OCI-M2 (cell line): ENCODE measurements around the gene PSMB5.
"Not testable (repeated sequence)": the region's sequence is repeated elsewhere in the genome, so short reads cannot be mapped to it uniquely, and the experiment has no call there.

ENCODE experiments used
- DNase-seq: peaks from one replicate; lab custom pipeline; 2025; ENCODE audit not compliant: unreplicated experiment; lab: John Stamatoyannopoulos, UW

The PSMB5 gene

GRCh38 chr14:23017091-23017490, 17.6 kb downstream of the PSMB5 start:
- no peak for DNase-seq

- no peak for DNase-seq
These were observed 19.1 kb downstream of the PSMB5 start for GRCh38 chr14:23015618-23016017.

DNA sequence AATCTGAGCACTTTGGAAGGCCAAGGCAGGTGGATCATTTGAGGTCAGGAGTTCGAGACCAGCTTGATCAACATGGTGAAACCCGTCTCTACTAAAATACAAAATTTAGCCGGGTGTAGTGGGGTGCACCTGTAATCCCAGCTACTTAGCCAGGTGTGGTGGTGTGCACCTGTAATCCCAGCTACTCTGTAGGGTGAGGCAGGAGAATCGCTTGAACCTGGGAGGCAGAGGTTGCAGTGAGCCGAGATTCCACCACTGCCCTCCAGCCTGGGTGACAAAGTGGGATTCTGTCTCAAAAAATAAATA, 21.0 kb downstream of the PSMB5 start:
- DNase-seq, result not testable (repeated sequence)

DNA sequence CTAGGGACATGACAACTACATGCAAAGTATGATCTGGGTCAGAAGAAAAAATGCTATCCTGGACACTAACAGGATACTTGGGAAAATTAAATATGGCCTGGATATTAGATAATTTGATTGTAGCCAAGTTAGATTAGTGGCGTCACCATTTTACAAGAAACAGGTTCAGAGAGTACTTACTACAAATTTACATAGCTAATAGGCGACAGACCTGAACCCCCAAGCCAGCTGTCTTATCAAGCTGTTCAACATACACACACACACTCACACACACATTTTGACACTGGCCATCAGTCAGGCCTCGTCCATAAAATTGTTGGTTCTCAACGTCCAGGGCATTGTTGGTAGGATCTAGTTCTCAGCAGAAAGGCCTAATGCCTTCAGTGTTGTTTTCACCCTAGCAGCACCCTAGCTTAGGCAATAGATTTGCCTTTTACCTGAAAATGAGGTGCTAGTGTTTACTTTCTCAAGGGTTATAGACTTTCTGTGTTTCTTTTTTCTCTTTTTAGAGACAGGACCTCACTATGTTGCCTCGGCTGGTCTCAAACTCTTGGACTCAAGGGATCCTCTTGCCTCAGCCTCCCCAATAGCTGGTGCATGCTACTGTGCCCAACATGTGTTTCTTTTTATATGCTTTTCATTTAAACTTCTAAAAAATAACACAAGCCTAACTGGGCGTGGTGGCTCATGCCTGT, 21.5 kb downstream of the PSMB5 start:
- DNase-seq, result no peak

DNA sequence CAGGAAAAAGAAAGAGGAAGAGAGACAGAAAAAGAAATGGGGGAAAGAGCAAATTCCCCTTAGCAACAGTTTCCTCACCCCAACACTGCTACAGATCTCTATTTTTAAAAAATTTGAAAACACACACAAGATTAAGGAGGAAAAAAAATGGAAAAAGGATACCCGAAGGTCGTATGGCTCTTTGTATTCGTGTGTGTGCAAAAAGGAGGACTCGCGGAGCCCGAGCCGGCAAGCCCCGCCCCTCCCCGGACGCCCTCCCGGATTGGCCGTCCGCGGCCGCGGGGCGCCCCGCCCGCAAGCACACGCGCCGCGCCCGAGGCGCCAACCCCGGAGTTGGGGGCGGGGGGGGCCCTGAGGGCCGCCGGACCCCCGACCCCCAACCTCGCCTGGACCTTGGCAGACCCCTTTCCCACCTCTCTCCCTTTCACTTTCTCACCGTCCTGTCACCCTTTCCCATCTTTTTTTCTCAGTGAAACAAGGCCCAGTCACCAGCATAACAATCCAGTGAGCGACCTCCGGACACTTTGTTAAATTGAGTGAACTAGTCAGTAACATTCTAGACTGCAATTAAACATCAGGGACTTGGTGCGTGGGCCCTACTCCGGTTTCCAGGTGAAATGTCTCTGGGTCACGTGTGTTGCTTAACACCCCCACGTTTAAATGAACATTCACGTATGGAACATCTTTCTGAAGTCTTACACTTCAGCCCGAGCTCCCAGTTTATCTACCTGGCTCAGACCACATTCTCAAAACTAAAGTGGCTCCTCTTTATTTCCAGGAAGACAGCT, 24.6 kb downstream of the PSMB5 start, which contains the start of gene C14orf93:
Gene C14orf93, minus strand, starts transcription at position 205 of the 788 bp plus-strand sequence. CDS start 11,120 bp downstream, outside the sequence.
- DNase-seq, result no peak

- DNase-seq, result no peak
These were observed 25.2 kb downstream of the PSMB5 start for GRCh38 chr14:23009483-23009938.

DNA sequence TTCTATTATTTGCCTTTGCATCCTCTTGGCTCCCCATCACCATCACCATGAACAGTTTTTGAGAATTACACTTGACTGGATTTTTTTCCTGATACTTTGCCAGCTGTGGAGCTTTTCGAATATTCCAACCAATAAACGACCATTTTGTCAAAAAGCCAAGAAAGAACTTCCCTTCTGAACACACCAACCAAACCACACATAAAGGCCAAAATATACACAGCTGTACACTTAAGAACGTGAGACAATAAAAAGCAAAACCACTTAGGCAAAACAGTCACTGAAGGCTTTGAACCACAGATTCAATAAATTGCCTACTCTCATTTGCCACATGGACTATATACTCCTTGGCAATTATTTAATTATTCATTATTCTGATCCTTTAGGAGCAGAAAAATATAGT, 25.9 kb downstream of the PSMB5 start:
- no peak for DNase-seq

- peak; percentile 81 for DNase-seq
These were observed 27.9 kb downstream of the PSMB5 start for GRCh38 chr14:23006544-23007419.

DNA sequence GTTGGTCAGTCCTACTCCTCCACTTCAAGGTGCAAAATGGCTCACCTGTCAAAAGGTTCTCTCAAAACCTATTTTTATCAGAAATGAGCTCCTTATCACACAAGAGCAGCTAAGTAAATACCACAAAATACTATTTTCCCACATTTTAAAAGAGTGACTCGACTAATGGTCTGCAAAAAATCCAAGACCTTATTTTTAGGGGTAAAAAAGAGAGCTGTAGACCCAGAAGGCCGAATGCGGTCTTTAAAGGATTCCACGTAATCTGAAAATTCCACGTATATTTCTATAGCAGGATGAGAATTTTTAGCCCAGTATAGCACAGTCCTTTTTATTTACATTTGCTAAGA, 28.5 kb downstream of the PSMB5 start:
- no peak for DNase-seq

DNA sequence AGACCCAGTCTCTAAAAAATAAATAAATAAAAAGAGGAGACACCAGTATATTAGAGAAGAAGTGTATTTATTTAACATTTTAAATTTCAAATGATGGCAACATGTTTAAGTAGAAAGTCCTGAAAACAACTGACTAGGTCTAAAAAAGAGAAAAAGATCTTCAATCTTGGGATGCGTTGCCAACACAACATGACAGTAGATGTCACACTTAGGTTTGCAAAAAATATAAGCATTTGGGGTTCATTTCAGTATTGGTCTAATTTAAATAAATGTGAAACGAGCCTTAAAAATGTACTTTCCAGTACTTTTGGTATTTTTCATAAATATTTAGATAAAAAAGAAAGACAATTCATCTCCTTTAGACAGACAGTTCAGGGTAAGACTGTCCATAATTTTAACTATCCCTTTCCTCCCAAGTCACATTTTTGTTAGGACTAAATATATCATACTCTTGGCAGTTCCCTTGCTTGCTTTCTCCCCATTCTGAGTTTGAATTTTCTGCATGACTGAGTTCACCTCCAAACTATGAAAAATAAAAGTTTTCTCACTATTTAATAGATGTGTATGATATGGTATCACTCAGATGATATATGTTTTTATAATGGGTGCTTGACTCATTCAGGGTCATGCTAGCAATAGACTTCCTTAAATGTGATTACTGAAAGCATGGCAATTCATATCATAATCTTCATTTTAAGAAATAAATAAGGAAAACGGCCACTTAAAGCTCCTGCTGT, 29.1 kb downstream of the PSMB5 start:
- DNase-seq, result no peak

DNA sequence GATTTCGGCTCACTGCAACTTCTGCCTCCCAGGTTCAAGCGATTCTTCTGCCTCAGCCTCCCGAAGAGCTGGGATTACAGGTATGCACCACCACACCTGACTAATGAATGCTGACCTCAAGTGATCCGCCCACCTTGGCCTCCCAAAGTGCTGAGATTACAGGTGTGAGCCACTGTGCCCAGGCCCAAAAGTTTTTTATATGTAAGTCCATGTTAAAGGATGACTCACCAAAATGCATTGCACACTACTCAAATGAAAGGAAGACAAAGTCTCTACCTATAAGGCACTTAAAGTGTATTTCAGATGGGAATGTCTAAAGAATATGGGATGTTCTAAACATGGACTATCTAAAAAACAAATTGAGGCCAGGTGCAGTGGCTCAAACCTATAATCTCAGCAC, 30.4 kb downstream of the PSMB5 start:
- DNase-seq, result not testable (repeated sequence)

DNA sequence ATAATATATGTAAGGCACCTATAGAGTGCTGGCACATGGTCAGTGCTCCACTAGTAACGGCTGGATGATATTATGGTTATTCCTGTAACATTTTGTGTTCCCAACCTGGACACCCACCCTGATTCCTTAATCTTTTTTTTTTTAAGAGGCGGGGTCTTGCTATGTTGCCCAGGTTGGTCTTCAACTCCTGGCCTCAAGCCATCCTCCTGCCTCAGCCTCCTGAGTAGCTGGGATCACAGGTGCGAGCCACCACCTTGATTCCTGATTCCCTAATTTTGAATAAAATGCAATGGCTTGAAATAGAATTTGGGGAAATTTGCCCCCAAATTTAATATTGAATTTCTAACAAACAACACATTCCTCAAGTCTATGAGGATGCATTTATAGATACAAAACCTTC, 32.1 kb downstream of the PSMB5 start:
- no peak for DNase-seq

DNA sequence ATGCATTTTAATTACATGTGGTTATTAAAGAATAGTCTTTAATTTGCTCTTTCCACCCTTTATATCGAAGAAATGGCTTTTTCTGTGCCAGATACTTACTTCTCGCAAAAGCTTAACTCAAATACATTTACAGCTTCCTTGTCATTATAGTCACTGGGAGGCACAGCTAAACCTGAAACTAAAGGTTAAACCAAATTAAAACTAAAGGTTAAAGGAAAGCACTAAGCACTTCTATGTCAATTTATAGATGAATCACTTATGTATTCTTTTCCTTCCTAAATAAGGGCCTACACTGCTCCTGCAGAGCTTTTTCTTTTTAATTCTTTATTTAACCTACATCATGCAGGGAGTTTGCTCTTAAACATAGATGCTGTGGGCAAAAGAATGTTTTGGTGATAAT, 33.8 kb downstream of the PSMB5 start:
- DNase-seq, result no peak

- no peak for DNase-seq
These were observed 36.2 kb downstream of the PSMB5 start for GRCh38 chr14:22998329-22999012.

GRCh38 chr14:22997676-22998323, 36.9 kb downstream of the PSMB5 start:
- DNase-seq, result no peak

GRCh38 chr14:22996768-22997654, 37.7 kb downstream of the PSMB5 start:
- DNase-seq, result no peak

DNA sequence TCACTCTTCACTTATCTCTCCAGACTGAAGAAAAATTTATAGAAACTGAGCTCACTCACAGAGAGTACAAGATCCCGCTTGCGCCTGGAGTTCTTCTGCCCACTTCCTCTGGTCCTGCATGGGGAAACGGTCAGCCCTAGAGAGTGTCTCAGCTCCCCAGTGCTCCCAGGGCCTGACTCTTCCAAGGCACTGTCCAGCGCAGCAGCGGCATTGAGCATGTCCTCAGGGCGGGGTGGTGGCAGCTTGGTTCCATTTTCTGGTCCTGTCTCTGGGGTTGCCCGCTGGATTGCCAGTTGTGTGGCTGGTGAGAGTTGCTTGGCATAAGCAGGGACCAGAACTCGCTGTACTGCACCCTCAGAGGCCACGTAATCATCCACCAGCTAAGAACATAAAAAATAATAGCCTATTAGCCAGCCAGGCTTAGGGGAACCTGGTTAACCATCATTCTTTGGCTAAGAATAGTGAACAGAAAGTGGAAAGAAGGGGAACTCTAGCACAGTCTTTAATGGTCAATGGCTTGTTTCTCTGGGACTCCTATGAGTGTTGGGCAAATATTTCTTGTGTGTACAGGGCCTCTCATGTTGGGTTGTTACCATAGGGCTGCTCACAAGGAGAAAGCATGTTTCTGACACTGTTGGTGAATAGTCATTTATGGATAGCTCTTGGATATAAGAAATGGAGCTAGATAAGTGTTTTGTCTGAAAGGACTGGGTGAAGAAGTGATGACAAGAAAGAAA, 38.6 kb downstream of the PSMB5 start:
- DNase-seq, result no peak

DNA sequence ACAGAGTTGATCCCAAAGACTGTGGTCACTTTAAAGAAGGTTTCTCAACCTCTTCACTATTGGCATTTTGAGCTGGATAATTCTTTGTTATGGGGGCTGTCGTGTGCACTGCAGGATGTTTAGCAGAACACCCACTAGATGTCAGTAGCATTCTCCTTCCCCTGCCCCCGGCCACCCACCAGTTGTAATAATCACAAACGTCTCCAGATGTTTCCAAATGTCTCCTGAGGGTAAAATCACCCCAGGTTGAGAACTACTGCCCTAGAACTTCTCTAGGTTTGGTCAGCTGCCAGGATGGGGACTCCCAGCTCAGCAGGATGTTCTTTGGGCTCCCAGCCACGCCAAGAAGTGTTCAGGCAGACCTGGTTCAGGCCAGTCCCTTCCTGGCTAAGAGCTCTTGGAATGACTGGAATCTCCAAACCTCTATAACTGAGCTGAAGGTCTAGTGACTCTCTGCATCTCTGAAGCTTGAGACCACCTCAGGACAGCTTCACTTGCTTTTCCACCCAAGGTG, 39.9 kb downstream of the PSMB5 start:
- no peak for DNase-seq
